ENCODE data around the gene GCFC2. TPM values are rescaled to one million over a fixed set of nuclear protein-coding genes. Genes with fewer than 3 reads are reported as not detected.

Gene GCFC2
- total and polyA plus RNA-seq, 2 of the 13 experiments (the other 11 are each of a cell fraction or from before 2014, with no cell fraction given): 26.8 to 49.0 TPM

- TF ChIP-seq HNF1A (IDR thresholded peaks at IDR 0.05; ENCODE audit: low read depth): no peak; the same call in 1 of the 2 replicates
- no peak for TF ChIP-seq HNF1A (CRISPR knock-in tag; IDR thresholded peaks at IDR 0.05; ENCODE audit: borderline replicate concordance)
- TF ChIP-seq JDP2 (CRISPR knock-in tag; IDR thresholded peaks at IDR 0.05; ENCODE audit: borderline replicate concordance): no peak
- no peak for TF ChIP-seq ZSCAN12 (CRISPR knock-in tag; IDR thresholded peaks at IDR 0.05)
- TF ChIP-seq ZXDC (CRISPR knock-in tag; IDR thresholded peaks at IDR 0.05): no peak
- TF ChIP-seq HOXA7 (CRISPR knock-in tag; IDR thresholded peaks at IDR 0.05): no peak
- TF ChIP-seq CHD4 (IDR thresholded peaks at IDR 0.05; ENCODE audit: borderline replicate concordance, low read length): peak; percentile 55; the same call in 1 of the 2 replicates
- no peak for TF ChIP-seq TBL1XR1 (IDR thresholded peaks at IDR 0.05; ENCODE audit: borderline replicate concordance, low read length, partially characterized antibody)
- no peak for TF ChIP-seq HDAC2 (CRISPR knock-in tag; IDR thresholded peaks at IDR 0.05)
- no peak for TF ChIP-seq MTF1 (CRISPR knock-in tag; IDR thresholded peaks at IDR 0.05)
- TF ChIP-seq KMT2A (CRISPR knock-in tag; IDR thresholded peaks at IDR 0.05): no peak
- no peak for TF ChIP-seq NFE2L1 (CRISPR knock-in tag; IDR thresholded peaks at IDR 0.05; ENCODE audit: borderline replicate concordance)
- TF ChIP-seq ZSCAN31 (CRISPR knock-in tag; IDR thresholded peaks at IDR 0.05; ENCODE audit: low read depth): no peak
- TF ChIP-seq PPARG (CRISPR knock-in tag; conservative IDR thresholded peaks at IDR 0.05): no peak
- no peak for TF ChIP-seq THRA (CRISPR knock-in tag; IDR thresholded peaks at IDR 0.05; ENCODE audit: borderline replicate concordance)
- TF ChIP-seq SETDB1 (CRISPR knock-in tag; IDR thresholded peaks at IDR 0.05; ENCODE audit: borderline replicate concordance): no peak
- 0 out of 2 replicates have a peak, but pooled peaks have one; percentile 28 for TF ChIP-seq PHF21A (CRISPR knock-in tag; IDR thresholded peaks at IDR 0.05)
- TF ChIP-seq THAP8 (CRISPR knock-in tag; IDR thresholded peaks at IDR 0.05; ENCODE audit: borderline replicate concordance): no peak
- no peak for TF ChIP-seq NRL (CRISPR knock-in tag; IDR thresholded peaks at IDR 0.05; ENCODE audit: borderline replicate concordance)
- TF ChIP-seq ZNF276 (CRISPR knock-in tag; IDR thresholded peaks at IDR 0.05; ENCODE audit: low read depth): no peak
Measured at GRCh38 chr2:75646090-75646582, 64.6 kb downstream of the GCFC2 start (continued).
